ENCODE results near the gene PAX8.
"Not testable (repeated sequence)": the region's sequence is repeated elsewhere in the genome, so short reads cannot be mapped to it uniquely, and the experiment has no call there.

GRCh38 chr2:113288674-113289149 is 10.0 kb upstream of the PAX8 start:
- TF ChIP-seq EP300 (IDR thresholded peaks at IDR 0.05); CTCF (IDR thresholded peaks at IDR 0.05); POLR2A (IDR thresholded peaks at IDR 0.05; ENCODE audit: low read depth): not testable (repeated sequence)
